ENCODE results near the gene ENAH.

Gene ENAH

DNA sequence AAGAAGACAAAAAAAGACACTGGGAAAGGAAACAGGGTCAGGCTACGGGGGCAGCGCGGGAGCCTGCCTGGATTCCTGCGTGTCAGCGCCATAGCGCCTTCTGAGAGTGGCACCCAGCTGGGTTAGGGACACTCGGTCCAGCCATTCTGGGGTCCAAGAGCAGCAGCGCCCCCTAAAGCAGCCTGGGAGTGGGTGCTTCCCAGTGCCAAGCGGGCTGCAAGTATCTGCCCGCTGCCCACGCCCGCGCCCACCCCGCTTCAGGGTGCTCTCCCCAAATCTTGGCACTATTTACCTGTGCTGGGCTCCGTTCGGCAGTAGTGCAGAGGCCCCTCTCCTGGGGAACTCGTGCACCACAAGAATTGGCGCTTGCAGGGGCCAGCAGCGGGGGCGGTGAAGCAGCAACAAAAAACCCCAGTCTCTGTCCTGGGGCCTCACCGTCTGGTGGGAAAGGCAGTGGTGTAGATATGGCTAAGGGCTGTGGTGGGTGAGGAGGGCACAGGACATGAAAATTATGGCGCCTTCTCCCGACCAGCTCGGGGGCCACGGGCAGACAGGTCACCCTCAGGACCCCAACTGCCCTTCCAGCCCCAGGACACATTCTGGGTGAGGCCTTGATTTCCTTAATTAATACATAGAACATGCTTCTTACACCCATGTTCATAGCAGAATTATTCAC is 200.9 kb downstream of the ENAH start:
- no peak overlapping the region for H3K27ac ChIP-seq (ENCODE audit: low read length)
- peaks cover under 1% of the 10 kb centered on the region; the same call in 1 of the 2 replicates for H3K4me1 ChIP-seq (ENCODE audit: low read length)
- no peak overlapping the region for H3K4me3 ChIP-seq (ENCODE audit: low read length)
- H2AFZ ChIP-seq (ENCODE audit: low read length): no peak overlapping the region
- no peaks in the 10 kb centered on the region for H4K20me1 ChIP-seq (ENCODE audit: insufficient read depth, low read length)
- H3K27me3 ChIP-seq (replicated peaks; ENCODE audit: insufficient read depth, low read length): no peaks in the 10 kb centered on the region
- no peaks in the 10 kb centered on the region for H3K9me3 ChIP-seq (replicated peaks; ENCODE audit: insufficient read depth, low read length)
- TF ChIP-seq EZH2phosphoT487 (IDR thresholded peaks at IDR 0.05; ENCODE audit: low read length) (no peak), EZH2 (optimal IDR thresholded peaks at IDR 0.05; ENCODE audit: low read depth, low read length) (no peak)
- TF ChIP-seq, protein P1, sequence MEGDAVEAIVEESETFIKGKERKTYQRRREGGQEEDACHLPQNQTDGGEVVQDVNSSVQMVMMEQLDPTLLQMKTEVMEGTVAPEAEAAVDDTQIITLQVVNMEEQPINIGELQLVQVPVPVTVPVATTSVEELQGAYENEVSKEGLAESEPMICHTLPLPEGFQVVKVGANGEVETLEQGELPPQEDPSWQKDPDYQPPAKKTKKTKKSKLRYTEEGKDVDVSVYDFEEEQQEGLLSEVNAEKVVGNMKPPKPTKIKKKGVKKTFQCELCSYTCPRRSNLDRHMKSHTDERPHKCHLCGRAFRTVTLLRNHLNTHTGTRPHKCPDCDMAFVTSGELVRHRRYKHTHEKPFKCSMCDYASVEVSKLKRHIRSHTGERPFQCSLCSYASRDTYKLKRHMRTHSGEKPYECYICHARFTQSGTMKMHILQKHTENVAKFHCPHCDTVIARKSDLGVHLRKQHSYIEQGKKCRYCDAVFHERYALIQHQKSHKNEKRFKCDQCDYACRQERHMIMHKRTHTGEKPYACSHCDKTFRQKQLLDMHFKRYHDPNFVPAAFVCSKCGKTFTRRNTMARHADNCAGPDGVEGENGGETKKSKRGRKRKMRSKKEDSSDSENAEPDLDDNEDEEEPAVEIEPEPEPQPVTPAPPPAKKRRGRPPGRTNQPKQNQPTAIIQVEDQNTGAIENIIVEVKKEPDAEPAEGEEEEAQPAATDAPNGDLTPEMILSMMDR (IDR thresholded peaks at IDR 0.05; ENCODE audit: low read length): no peak
- DNase-seq: no peak
- H3K36me3 ChIP-seq (replicated peaks; ENCODE audit: insufficient read depth, low read length): no peaks in the 10 kb centered on the region
- H3K4me2 ChIP-seq (ENCODE audit: low read depth, low read length): no peak overlapping the region
- H3K9ac ChIP-seq (ENCODE audit: low read length): no peak overlapping the region
- H3K9me2 ChIP-seq (replicated peaks; ENCODE audit: insufficient read depth, low read length): no peaks in the 10 kb centered on the region
- H3F3A ChIP-seq (ENCODE audit: insufficient read depth, low read length): no peaks in the 10 kb centered on the region
- H3K79me2 ChIP-seq (ENCODE audit: low read length): no peaks in the 10 kb centered on the region

DNA sequence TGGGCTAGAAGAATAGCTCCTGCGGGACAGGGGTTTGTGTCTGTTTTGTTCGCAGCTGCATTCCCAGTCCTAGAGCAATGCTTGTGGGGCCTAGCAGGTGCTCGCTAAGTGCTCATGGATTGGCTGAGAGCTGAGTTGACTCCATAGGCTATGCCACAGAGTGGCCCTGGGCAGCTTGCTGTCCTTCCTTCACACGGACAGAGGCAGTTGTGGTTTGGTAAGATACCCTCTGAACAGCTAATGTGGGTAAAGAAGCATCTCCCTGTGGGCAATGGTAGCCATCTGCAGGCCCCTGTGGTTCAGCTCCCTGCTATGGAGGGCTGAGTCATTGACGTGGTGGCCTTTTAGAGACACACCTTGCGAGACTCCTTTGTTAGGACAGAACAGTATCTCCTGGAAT is 201.6 kb downstream of the ENAH start:
- no peak overlapping the region for H3K27ac ChIP-seq (ENCODE audit: low read length)
- H3F3A ChIP-seq (ENCODE audit: insufficient read depth, low read length): no peaks in the 10 kb centered on the region

DNA sequence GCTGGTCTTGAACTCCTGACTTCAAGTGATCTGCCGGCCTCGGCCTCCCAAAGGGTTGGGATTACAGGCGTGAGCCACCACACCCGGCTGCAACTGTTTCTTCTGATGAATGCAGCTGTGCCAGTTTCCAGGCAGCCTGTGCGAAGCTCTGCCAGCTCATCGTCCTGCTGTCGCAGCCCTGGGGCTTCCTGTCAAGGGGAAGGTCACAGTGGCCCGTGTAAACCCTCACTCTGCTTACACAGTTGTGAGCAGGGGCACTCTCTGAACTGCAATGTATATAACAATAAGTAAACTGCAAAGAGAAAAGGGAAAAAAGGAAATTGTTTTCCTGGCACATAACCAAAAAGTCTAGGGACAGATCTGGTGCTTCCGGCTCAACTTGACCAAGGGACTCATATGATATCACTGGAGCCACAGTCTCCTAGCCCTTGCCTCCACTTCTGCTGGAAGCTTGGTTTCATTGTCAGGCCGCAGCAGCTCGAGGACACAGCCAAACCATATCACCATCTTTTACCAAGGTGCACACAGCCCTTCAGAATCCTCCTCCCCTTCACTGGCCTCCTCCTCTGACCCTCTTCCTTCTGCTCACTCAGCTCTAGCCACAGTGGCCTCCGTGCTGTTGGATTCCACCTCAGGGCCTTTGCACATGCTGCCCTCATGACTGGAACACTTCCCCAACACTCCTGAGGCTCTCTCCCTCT is 202.3 kb downstream of the ENAH start:
- H3K4me1 ChIP-seq (ENCODE audit: low read length): peaks cover 14% of the 10 kb centered on the region
- no peak overlapping the region for H3K4me2 ChIP-seq (ENCODE audit: low read depth, low read length)
- no peaks in the 10 kb centered on the region for H3K9me3 ChIP-seq (replicated peaks; ENCODE audit: insufficient read depth, low read length)
- H3K27ac ChIP-seq (ENCODE audit: low read length): no peak overlapping the region
- H3F3A ChIP-seq (ENCODE audit: insufficient read depth, low read length): peaks cover 7% of the 10 kb centered on the region; the same call in 1 of the 2 replicates
- H3K27me3 ChIP-seq (replicated peaks; ENCODE audit: insufficient read depth, low read length): no peaks in the 10 kb centered on the region
- DNase-seq: no peak
- no peak overlapping the region for H2AFZ ChIP-seq (ENCODE audit: low read length)
- no peak overlapping the region for H3K4me3 ChIP-seq (ENCODE audit: low read length)
- no peak overlapping the region for H3K9ac ChIP-seq (ENCODE audit: low read length)
- H4K20me1 ChIP-seq (ENCODE audit: insufficient read depth, low read length): no peaks in the 10 kb centered on the region
- H3K9me2 ChIP-seq (replicated peaks; ENCODE audit: insufficient read depth, low read length): no peaks in the 10 kb centered on the region
- H3K79me2 ChIP-seq (ENCODE audit: low read length): no peaks in the 10 kb centered on the region
- H3K36me3 ChIP-seq (replicated peaks; ENCODE audit: insufficient read depth, low read length): no peaks in the 10 kb centered on the region
- no peak for TF ChIP-seq EZH2 (optimal IDR thresholded peaks at IDR 0.05; ENCODE audit: low read depth, low read length)
- TF ChIP-seq, protein P1 (IDR thresholded peaks at IDR 0.05; ENCODE audit: low read length): no peak
- no peak for TF ChIP-seq EZH2phosphoT487 (IDR thresholded peaks at IDR 0.05; ENCODE audit: low read length)

More for the DNA sequence above, 201.6 kb downstream of the ENAH start:
- Histone ChIP-seq H3K4me1 (ENCODE audit: low read length) (peaks cover 7% of the 10 kb centered on the region), H3K4me2 (ENCODE audit: low read depth, low read length) (no peak overlapping the region), H3K36me3 (replicated peaks; ENCODE audit: insufficient read depth, low read length) (no peaks in the 10 kb centered on the region), H3K79me2 (ENCODE audit: low read length) (no peaks in the 10 kb centered on the region), H4K20me1 (ENCODE audit: insufficient read depth, low read length) (no peaks in the 10 kb centered on the region), H2AFZ (ENCODE audit: low read length) (no peak overlapping the region), H3K4me3 (ENCODE audit: low read length) (no peak overlapping the region), H3K9me2 (replicated peaks; ENCODE audit: insufficient read depth, low read length) (no peaks in the 10 kb centered on the region), H3K9ac (ENCODE audit: low read length) (no peak overlapping the region), H3K9me3 (replicated peaks; ENCODE audit: insufficient read depth, low read length) (no peaks in the 10 kb centered on the region), H3K27me3 (replicated peaks; ENCODE audit: insufficient read depth, low read length) (no peaks in the 10 kb centered on the region)
- DNase-seq: no peak
- TF ChIP-seq EZH2phosphoT487 (IDR thresholded peaks at IDR 0.05; ENCODE audit: low read length) (no peak), EZH2 (optimal IDR thresholded peaks at IDR 0.05; ENCODE audit: low read depth, low read length) (no peak)
- TF ChIP-seq, protein P1 (IDR thresholded peaks at IDR 0.05; ENCODE audit: low read length): no peak
